ENCODE data around the gene COPG1. TPM values are rescaled to one million over a fixed set of nuclear protein-coding genes. Genes with fewer than 3 reads are reported as not detected.

Gene COPG1
- total and polyA plus RNA-seq, 2 of the 13 experiments (the other 11 are each of a cell fraction or from before 2014, with no cell fraction given), result 98.6 to 166 TPM

- no peak for TF ChIP-seq ZSCAN31 (CRISPR knock-in tag; IDR thresholded peaks at IDR 0.05; ENCODE audit: low read depth)
- no peak for TF ChIP-seq CCAR2 (optimal IDR thresholded peaks at IDR 0.05; ENCODE audit: low read depth, low read length)
- no peak for TF ChIP-seq STAT5B (CRISPR knock-in tag; IDR thresholded peaks at IDR 0.05)
- no peak for TF ChIP-seq CEBPG (CRISPR knock-in tag; IDR thresholded peaks at IDR 0.05)
Observed at GRCh38 chr3:129320261-129320660, 70.9 kb downstream of the COPG1 start (continued).

- no peaks in the 10 kb centered on the region for H3K79me2 ChIP-seq (ENCODE audit: insufficient read depth, low read length)
- no peak overlapping the region for H3K9ac ChIP-seq (ENCODE audit: insufficient read depth, low read depth, low read length)
- no peak overlapping the region for H3K27ac ChIP-seq (ENCODE audit: extremely low read length, insufficient read depth, low read length)
- POLR2A ChIA-PET, result no interaction called here
- no peaks in the 10 kb centered on the region for H4K20me1 ChIP-seq (ENCODE audit: insufficient read depth, low read length)
- TF ChIP-seq MAZ (IDR thresholded peaks at IDR 0.05; ENCODE audit: borderline replicate concordance, low read depth, low read length), result no peak
- no peak for TF ChIP-seq MAZ (CRISPR knock-in tag; IDR thresholded peaks at IDR 0.05; ENCODE audit: low read depth)
- 0 out of 2 replicates have a peak, but pooled peaks have one; percentile 5 for TF ChIP-seq FOXA1 (IDR thresholded peaks at IDR 0.05)
- no peak for TF ChIP-seq FOXA1 (CRISPR knock-in tag; IDR thresholded peaks at IDR 0.05)
- TF ChIP-seq NBN (conservative IDR thresholded peaks at IDR 0.05), result peak; percentile 13; the same call in 1 of the 2 replicates
- TF ChIP-seq ATF7 (IDR thresholded peaks at IDR 0.05), result 0 out of 2 replicates have a peak, but pooled peaks have one; percentile 3
- TF ChIP-seq ATF7 (CRISPR knock-in tag; IDR thresholded peaks at IDR 0.05), result no peak
- no peak for TF ChIP-seq ZNF678 (CRISPR knock-in tag; IDR thresholded peaks at IDR 0.05)
- TF ChIP-seq, protein P1, sequence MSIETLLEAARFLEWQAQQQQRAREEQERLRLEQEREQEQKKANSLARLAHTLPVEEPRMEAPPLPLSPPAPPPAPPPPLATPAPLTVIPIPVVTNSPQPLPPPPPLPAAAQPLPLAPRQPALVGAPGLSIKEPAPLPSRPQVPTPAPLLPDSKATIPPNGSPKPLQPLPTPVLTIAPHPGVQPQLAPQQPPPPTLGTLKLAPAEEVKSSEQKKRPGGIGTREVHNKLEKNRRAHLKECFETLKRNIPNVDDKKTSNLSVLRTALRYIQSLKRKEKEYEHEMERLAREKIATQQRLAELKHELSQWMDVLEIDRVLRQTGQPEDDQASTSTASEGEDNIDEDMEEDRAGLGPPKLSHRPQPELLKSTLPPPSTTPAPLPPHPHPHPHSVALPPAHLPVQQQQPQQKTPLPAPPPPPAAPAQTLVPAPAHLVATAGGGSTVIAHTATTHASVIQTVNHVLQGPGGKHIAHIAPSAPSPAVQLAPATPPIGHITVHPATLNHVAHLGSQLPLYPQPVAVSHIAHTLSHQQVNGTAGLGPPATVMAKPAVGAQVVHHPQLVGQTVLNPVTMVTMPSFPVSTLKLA (IDR thresholded peaks at IDR 0.05), result peak; percentile 25; the same call in 1 of the 2 replicates
- 88% methylated on average over 7 of the region's 7 CpGs for WGBS (ENCODE audit: low lambda C conversion rate)
- no peaks in the 10 kb centered on the region for H3K9me3 ChIP-seq (ENCODE audit: low read length)
- no peaks in the 10 kb centered on the region for H3K27me3 ChIP-seq (ENCODE audit: control insufficient read depth in 1 of 2, insufficient read depth in 2 of 2, low read length in 2 of 2)
- H3K4me3 ChIP-seq (replicated peaks in 1 of 3; ENCODE audit: insufficient read depth in 1 of 3, low read depth in 2 of 3, low read length in 3 of 3), result no peak overlapping the region
- DNase-seq (ENCODE audit: low spot score), result no peak
- peaks cover 22% of the 10 kb centered on the region for H3K4me1 ChIP-seq (ENCODE audit: insufficient read depth, low read length)
- no peak for FAIRE-seq
- H3K36me3 ChIP-seq (replicated peaks in 1 of 2; ENCODE audit: control insufficient read depth in 1 of 2, insufficient read depth in 2 of 2, low read length in 2 of 2), result no peaks in the 10 kb centered on the region
- no peak overlapping the region for H2AFZ ChIP-seq (ENCODE audit: low read length)
- H3K4me2 ChIP-seq (ENCODE audit: low read depth, low read length), result no peak overlapping the region
- BruUV-seq (replicated peaks), result no TSS peak
- ATAC-seq, result no peak
- in situ Hi-C loops (cut with HindIII; ENCODE audit: extremely low pct_ligation_motif_present, low pct_unique_long_range_greater_than_20kb), result no loop called here
- intact Hi-C loops (cut with micrococcal nuclease; ENCODE audit: unreplicated experiment), result no loop called here
- CTCF ChIA-PET (ENCODE audit: low intra/inter-chr PET ratio, low total read pairs), result no interaction called here
Observed at GRCh38 chr3:129320825-129321487, 71.5 kb downstream of the COPG1 start.
